Nephron (organoid): ENCODE data around the gene OTOA.
A peak's percentile ranks its signal among the peaks of the same experiment; 100 is the strongest.

Experiments
- H3K27ac Mint-ChIP-seq, 3 experiments: 2 replicates each; pipeline ENCODE4 v1.8.0; 2020; ENCODE audit warnings: mixed read lengths in 3 of 3, mild to moderate bottlenecking in 2 of 3, moderate library complexity in 1 of 3
- H3K27me3 Mint-ChIP-seq: 2 replicates; pipeline ENCODE4 v1.8.0; 2021; ENCODE audit warnings: low read depth, mild to moderate bottlenecking, moderate library complexity, mixed read lengths
- H3K36me3 Mint-ChIP-seq: 2 replicates; pipeline ENCODE4 v1.8.0; 2020; ENCODE audit warnings: low read depth, mixed read lengths
- H3K4me1 Mint-ChIP-seq: 2 replicates; pipeline ENCODE4 v1.8.0; 2020; ENCODE audit warnings: mixed read lengths
- H3K4me3 Mint-ChIP-seq, 3 experiments: 2 replicates each; pipeline ENCODE4 v1.8.0; 2020; ENCODE audit warnings: mild to moderate bottlenecking in 3 of 3, mixed read lengths in 3 of 3, moderate library complexity in 2 of 3
- H3K9me3 Mint-ChIP-seq: 2 replicates; pipeline ENCODE4 v1.8.0; 2020; ENCODE audit warnings: mixed read lengths
- TF ChIP-seq, protein P1 (sequence below), 3 experiments: fragments of 200-600 bp; sonication (generic); IDR thresholded peaks; one replicate each; pipeline ENCODE4 v1.5.0; 2021; ENCODE audit warnings: antibody characterized with exemption in 3 of 3; ENCODE audit not compliant: unreplicated experiment in 3 of 3

The OTOA gene

DNA sequence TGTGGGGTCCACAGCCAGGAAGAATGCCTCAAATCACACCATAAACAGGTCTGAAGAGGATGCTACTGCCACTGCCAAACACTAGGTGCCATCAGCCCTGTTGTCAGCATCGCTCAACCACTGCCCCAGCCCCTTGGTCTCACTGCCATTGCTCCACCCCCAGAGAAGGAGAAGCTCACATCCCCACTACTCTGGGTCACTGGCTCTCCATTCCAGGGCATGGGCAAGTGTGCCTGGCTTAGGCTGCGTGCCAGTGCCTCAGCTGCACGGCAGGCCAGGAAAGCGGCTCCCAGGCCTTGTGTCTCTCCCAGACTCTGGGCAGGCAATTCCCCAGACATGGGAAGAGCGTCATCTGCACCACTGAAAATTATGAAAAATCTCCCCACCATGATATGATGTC lies 10.2 kb upstream of the OTOA start:
- peaks cover 28% of the 10 kb centered on the region for H3K36me3 Mint-ChIP-seq
- no peaks in the 10 kb centered on the region for H3K9me3 Mint-ChIP-seq
- TF ChIP-seq, protein P1, sequence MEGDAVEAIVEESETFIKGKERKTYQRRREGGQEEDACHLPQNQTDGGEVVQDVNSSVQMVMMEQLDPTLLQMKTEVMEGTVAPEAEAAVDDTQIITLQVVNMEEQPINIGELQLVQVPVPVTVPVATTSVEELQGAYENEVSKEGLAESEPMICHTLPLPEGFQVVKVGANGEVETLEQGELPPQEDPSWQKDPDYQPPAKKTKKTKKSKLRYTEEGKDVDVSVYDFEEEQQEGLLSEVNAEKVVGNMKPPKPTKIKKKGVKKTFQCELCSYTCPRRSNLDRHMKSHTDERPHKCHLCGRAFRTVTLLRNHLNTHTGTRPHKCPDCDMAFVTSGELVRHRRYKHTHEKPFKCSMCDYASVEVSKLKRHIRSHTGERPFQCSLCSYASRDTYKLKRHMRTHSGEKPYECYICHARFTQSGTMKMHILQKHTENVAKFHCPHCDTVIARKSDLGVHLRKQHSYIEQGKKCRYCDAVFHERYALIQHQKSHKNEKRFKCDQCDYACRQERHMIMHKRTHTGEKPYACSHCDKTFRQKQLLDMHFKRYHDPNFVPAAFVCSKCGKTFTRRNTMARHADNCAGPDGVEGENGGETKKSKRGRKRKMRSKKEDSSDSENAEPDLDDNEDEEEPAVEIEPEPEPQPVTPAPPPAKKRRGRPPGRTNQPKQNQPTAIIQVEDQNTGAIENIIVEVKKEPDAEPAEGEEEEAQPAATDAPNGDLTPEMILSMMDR (IDR thresholded peaks at IDR 0.05; ENCODE audit: unreplicated experiment in 3 of 3) = no peak

DNA sequence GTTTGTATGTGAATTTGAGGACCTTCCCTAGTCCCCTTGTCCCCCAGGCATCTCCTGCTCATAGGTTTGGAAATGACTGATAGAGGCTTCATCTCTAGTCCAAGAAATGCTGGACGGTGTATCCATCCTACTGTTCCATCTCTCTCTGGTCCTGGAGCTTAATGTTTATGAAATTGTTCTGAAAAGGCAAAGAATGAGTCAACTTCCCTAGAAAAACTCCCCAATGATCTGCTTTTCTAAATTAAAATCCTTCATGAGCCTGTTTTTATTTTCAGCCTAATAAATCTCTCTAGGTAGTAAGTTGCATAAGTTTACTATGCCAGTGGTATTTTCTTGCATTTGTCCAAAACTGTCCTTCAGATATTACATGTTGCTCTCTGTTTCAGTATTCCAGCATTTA lies 9.3 kb upstream of the OTOA start:
- H3K4me3 Mint-ChIP-seq = no peak overlapping the region
- no peaks in the 10 kb centered on the region for H3K9me3 Mint-ChIP-seq
- peaks cover 4% of the 10 kb centered on the region for H3K4me1 Mint-ChIP-seq
- peaks cover 28% of the 10 kb centered on the region for H3K36me3 Mint-ChIP-seq
- TF ChIP-seq, protein P1 (IDR thresholded peaks at IDR 0.05; ENCODE audit: unreplicated experiment in 3 of 3) = no peak
- peaks cover 3% of the 10 kb centered on the region for H3K27me3 Mint-ChIP-seq
- H3K27ac Mint-ChIP-seq = no peak overlapping the region

More for the DNA sequence above, 10.2 kb upstream of the OTOA start:
- H3K27me3 Mint-ChIP-seq = peaks cover 3% of the 10 kb centered on the region
- peaks cover 4% of the 10 kb centered on the region for H3K4me1 Mint-ChIP-seq
- H3K27ac Mint-ChIP-seq = no peak overlapping the region
- no peak overlapping the region for H3K4me3 Mint-ChIP-seq

DNA sequence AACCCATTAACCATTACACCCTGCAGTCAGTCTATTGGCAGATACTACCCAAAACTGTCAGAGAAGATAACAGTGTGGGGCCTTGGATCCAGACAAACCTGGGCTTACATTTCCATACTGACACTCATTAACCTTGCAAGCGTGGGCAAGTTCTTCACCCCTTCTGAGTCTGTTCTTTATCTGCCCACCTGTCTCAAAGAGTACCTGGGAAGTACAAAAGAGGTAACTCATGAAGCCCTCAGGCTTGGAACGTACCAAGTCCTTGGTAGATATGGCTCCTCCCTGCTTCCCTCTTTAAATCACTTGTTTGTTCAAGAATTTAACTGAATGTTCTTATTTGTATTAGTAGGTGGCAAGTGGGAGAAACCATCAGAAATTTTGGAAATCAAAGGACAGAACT lies 8.9 kb upstream of the OTOA start:
- no peaks in the 10 kb centered on the region for H3K9me3 Mint-ChIP-seq
- H3K36me3 Mint-ChIP-seq = peaks cover 28% of the 10 kb centered on the region
- no peak overlapping the region for H3K27ac Mint-ChIP-seq
- TF ChIP-seq, protein P1 (IDR thresholded peaks at IDR 0.05; ENCODE audit: unreplicated experiment in 3 of 3) = no peak
- peaks cover 3% of the 10 kb centered on the region for H3K27me3 Mint-ChIP-seq
- H3K4me1 Mint-ChIP-seq = peaks cover 4% of the 10 kb centered on the region
- no peak overlapping the region for H3K4me3 Mint-ChIP-seq

DNA sequence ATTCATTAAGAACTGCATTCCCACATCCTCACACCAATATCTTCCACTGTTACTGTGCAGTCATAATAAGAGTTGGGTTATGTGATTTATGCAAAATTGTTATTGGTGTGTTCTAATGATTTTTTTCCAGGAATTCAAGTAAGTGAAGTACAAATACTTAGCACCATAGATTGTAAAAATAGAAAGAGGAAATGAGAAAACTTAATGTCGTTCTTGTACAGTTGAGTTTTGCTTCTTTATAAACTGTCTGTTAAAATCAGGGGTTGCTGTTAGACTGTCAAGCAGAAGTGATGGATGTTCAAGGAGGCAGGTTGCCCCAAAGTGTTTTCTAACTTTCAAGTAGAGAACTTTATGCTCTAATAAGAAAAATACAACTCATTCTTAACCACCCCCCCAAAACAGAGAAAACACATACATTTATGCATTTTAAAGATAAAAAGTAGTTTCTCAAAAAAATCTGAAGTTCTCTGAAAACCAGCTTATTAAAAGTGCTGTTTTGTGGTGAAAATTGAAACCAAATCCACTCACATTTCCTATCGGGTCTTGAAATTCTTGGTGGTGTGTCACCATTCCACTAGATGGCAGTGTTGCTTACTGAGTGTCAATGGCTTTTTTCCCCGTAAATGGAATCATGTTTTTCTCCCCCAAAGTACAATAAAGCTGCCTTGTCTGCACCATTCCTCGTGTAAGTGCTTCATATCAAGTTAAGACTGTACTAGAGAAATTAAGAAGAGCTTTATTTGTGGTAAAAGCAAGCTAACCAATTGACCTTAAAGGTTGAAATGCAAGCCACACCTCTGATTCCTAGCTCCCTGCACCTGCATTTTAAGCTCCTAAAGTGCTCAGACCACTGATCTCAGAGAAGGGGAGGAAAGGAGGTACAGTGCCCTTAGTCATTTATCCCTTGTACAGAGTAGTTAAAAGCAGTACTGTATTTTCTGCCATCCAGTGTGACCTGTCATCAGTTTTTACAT lies 6.7 kb upstream of the OTOA start:
- peaks cover 33% of the 10 kb centered on the region for H3K36me3 Mint-ChIP-seq
- no peak overlapping the region for H3K27ac Mint-ChIP-seq
- H3K4me3 Mint-ChIP-seq = no peak overlapping the region
- peaks cover 3% of the 10 kb centered on the region for H3K27me3 Mint-ChIP-seq
- H3K9me3 Mint-ChIP-seq = no peaks in the 10 kb centered on the region
- TF ChIP-seq, protein P1 (IDR thresholded peaks at IDR 0.05; ENCODE audit: unreplicated experiment in 3 of 3) = peak; percentile 73 to 87 (median 81)
- H3K4me1 Mint-ChIP-seq = peaks cover 4% of the 10 kb centered on the region

DNA sequence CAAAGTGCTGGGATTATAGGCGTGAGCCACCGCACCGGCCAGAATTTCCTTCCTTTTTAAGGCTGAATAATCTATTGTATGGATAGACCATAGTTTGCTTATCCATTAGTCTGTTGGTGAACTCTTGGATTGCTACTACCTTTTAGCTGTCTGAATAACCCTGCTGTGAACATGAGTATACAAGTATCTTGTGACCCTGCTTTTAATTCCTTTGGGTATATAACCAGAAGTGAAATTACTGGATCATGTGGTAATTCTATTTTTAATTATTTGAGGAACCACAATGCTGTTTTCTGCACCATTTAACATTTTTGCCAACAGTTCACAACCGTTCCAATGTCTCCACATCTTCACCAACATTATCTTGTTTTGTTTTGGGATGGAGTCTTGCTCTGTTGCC lies 4.6 kb upstream of the OTOA start:
- no peak overlapping the region for H3K4me3 Mint-ChIP-seq
- H3K36me3 Mint-ChIP-seq = peaks cover 26% of the 10 kb centered on the region
- peaks cover 4% of the 10 kb centered on the region for H3K4me1 Mint-ChIP-seq
- no peak overlapping the region for H3K27ac Mint-ChIP-seq
- H3K27me3 Mint-ChIP-seq = peaks cover 11% of the 10 kb centered on the region
- TF ChIP-seq, protein P1 (IDR thresholded peaks at IDR 0.05; ENCODE audit: unreplicated experiment in 3 of 3) = no peak
- no peaks in the 10 kb centered on the region for H3K9me3 Mint-ChIP-seq
